Choroid plexus epithelial cell (primary cell): ENCODE measurements around the gene RAB40C.

Source experiments
- DNase-seq: peaks from one replicate; pipeline ENCODE4 v3.0.0-alpha.2; 2010; ENCODE audit warnings: low read depth
- H3K4me3 ChIP-seq: 2 replicates; pipeline ENCODE4 v1.5.1; 2011; ENCODE audit warnings: low read depth, mild to moderate bottlenecking, control low read depth, low read length, moderate library complexity
- CTCF ChIP-seq: conservative IDR thresholded peaks from 2 replicates; pipeline ENCODE4 v1.5.1; 2011; ENCODE audit warnings: low read depth, mild to moderate bottlenecking, control low read depth, inconsistent platforms, low read length, moderate library complexity

Gene RAB40C

GRCh38 chr16:560204-560700 is 29.6 kb upstream of the RAB40C start, which contains the start of gene PRR35:
TSS of gene PRR35 (plus strand) at chr16:560394. CDS start at chr16:563295, 2,901 bp downstream.
- TF ChIP-seq CTCF: no peak
- no peak within 1 kb of the TSS for H3K4me3 ChIP-seq
- DNase-seq: no peak

DNA sequence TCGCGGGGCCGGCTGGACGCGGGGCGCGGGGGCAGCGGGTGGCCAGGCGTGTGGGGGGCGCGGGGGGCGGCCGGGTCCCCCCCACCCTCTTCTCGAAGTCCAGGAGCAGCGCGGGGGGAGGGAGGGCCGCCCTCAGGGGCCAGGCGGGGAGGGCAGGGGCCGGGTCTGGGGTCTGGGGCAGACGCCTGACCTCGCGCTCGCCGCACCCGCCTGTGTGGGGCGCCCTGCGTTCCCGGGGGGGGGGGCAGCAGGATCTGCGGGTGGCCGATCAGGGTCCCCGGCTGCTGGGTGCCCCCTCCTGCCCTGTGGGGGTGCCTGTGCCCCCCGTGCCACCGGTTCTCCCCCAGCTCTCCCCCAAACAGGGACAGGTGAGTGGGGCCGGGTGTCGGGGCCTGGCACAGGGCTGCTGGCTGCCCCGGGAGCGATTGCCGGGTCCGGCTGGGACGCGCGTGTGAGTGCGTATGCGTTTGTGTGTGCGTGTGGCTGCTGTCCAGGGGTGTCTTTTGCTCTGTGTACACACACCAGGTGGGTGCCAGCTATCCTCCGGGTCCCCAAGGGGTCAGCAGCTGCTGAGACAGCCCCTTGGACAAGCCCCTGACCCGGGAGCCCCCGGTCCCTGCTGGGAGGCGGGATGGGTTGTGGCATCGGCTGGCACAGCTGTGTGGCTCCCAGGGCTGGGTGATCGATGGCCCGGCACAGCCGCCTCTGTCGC is 29.0 kb upstream of the RAB40C start:
- no peak for DNase-seq
- TF ChIP-seq CTCF: no peak
- no peak overlapping the region for H3K4me3 ChIP-seq

GRCh38 chr16:561413-561794 is 28.5 kb upstream of the RAB40C start:
- H3K4me3 ChIP-seq: no peak overlapping the region
- DNase-seq: no peak
- TF ChIP-seq CTCF: no peak

- no peak for TF ChIP-seq CTCF
- no peak overlapping the region for H3K4me3 ChIP-seq
- no peak for DNase-seq
Measured at GRCh38 chr16:561957-562938, 27.6 kb upstream of the RAB40C start.

- H3K4me3 ChIP-seq: no peak overlapping the region
- TF ChIP-seq CTCF: no peak
- DNase-seq: no peak
Measured at GRCh38 chr16:563072-563644, 26.7 kb upstream of the RAB40C start.

GRCh38 chr16:564690-565418 is 25.0 kb upstream of the RAB40C start:
- DNase-seq: no peak
- H3K4me3 ChIP-seq: no peak overlapping the region
- no peak for TF ChIP-seq CTCF
